ENCODE results near the gene TMEM242.

- no peak for TF ChIP-seq KDM1A (IDR thresholded peaks at IDR 0.05; ENCODE audit: borderline replicate concordance)
- TF ChIP-seq CTCF (IDR thresholded peaks at IDR 0.05 in 2 of 3, conservative IDR thresholded peaks at IDR 0.05 in 1 of 3; ENCODE audit: control insufficient read depth in 2 of 3, extremely low read depth in 1 of 3, insufficient read depth in 1 of 3, low read depth in 3 of 3, low read length in 3 of 3) = no peak
Observed at GRCh38 chr6:157346373-157346772, 23.1 kb upstream of the TMEM242 start.
